ENCODE measurements around the gene HOXA1. TPM values are rescaled to one million over a fixed set of nuclear protein-coding genes. Genes with fewer than 3 reads are reported as not detected.
A peak's percentile ranks its signal among the peaks of the same experiment; 100 is the strongest.

The HOXA1 gene
- total RNA-seq, 1 donor from 2014 or later = 1.3 TPM

GRCh38 chr7:27116962-27117886 is 21.4 kb upstream of the HOXA1 start:
- no peak for DNase-seq (ENCODE audit: low spot score)

- no peak for DNase-seq (ENCODE audit: low spot score)
Observed at GRCh38 chr7:27116031-27116961, 20.5 kb upstream of the HOXA1 start.

- DNase-seq (ENCODE audit: low spot score) = no peak
Observed at GRCh38 chr7:27115221-27116026, 19.6 kb upstream of the HOXA1 start.

GRCh38 chr7:27114881-27115220 is 19.1 kb upstream of the HOXA1 start:
- no peak for DNase-seq (ENCODE audit: low spot score)

- DNase-seq (ENCODE audit: low spot score) = no peak
Observed at GRCh38 chr7:27113991-27114769, 18.4 kb upstream of the HOXA1 start.

GRCh38 chr7:27112955-27113949 is 17.5 kb upstream of the HOXA1 start:
- no peak for DNase-seq (ENCODE audit: low spot score)

GRCh38 chr7:27112361-27112760 is 16.6 kb upstream of the HOXA1 start:
- no peak for DNase-seq (ENCODE audit: low spot score)

GRCh38 chr7:27111751-27112277 is 16.0 kb upstream of the HOXA1 start:
- no peak for DNase-seq (ENCODE audit: low spot score)

GRCh38 chr7:27111042-27111750 is 15.4 kb upstream of the HOXA1 start:
- no peak for DNase-seq (ENCODE audit: low spot score)

GRCh38 chr7:27110186-27111031 is 14.6 kb upstream of the HOXA1 start:
- DNase-seq (ENCODE audit: low spot score) = peak; percentile 92

GRCh38 chr7:27109466-27110185 is 13.8 kb upstream of the HOXA1 start:
- DNase-seq (ENCODE audit: low spot score) = no peak

GRCh38 chr7:27108390-27109127 is 12.8 kb upstream of the HOXA1 start:
- peak; percentile 90 for DNase-seq (ENCODE audit: low spot score)

GRCh38 chr7:27107391-27108381 is 11.9 kb upstream of the HOXA1 start:
- DNase-seq (ENCODE audit: low spot score) = no peak

GRCh38 chr7:27106901-27107240 is 11.1 kb upstream of the HOXA1 start:
- DNase-seq (ENCODE audit: low spot score) = no peak
